GM19397 (cell line): ENCODE results near the gene TTC6.

Source experiments
- ATAC-seq: cut with Tn5 transposase; IDR thresholded peaks from one replicate; pipeline ENCODE4 v1.9.1; 2021; ENCODE audit warnings: mild to moderate bottlenecking, moderate library complexity; ENCODE audit not compliant: unreplicated experiment

The TTC6 gene

GRCh38 chr14:37584211-37585100 lies 11.0 kb upstream of the TTC6 start:
- no peak for ATAC-seq

GRCh38 chr14:37585101-37585511 lies 10.3 kb upstream of the TTC6 start:
- no peak for ATAC-seq

DNA sequence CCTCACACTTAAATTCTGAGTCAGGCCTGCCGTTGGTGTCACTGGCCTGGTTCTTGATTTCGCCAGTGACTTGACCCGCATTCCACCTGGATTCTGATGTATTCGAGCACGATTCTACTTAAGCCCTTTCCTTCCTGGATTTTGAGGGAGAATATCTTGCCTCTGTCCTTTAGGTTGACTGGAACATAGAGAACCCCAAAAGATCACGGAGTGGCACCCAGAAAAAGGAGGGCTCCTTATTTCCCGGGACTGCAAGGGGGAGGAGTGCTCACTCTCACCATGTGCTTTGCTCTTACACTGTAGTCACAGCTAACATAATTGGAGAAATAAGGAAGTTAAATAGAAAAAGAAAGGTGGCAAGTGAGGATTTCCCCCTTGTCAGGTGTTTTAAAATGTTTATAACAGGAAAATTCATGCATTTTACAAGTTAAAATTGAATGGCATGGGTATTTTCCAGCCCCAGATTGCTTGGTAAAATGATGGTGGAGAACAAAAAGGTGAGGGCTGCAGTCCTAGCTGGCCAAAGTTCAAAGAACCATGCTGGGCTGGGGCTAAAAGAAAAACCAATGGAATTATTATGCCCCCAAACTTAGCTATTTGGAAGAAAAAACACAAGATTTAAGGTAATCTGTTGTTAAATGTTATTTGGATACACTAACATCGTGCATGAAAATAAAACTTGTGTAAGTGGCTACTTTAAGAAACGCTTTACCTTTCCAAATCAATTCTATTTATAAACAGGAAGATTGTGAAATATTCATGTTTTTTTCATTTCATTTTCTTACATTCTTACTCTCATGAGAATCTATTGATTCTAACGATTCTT lies 9.2 kb upstream of the TTC6 start:
- ATAC-seq: no peak

DNA sequence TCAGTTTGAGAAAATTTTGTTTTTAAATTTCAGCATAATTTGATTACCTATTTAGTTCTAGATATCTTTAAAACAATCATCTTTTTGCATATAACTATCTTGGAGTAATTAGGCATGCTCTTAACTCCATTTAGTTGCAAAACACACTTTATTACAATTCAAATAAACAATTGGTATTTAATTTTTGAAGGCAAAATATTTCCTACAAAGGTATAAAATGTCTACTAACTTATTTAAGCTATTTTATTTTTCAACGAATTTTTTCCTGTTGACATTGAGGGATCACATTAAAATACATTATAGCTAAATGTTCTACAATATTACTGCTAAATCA lies 8.7 kb upstream of the TTC6 start:
- no peak for ATAC-seq

- no peak for ATAC-seq
Measured at GRCh38 chr14:37587131-37587803, 8.2 kb upstream of the TTC6 start.

DNA sequence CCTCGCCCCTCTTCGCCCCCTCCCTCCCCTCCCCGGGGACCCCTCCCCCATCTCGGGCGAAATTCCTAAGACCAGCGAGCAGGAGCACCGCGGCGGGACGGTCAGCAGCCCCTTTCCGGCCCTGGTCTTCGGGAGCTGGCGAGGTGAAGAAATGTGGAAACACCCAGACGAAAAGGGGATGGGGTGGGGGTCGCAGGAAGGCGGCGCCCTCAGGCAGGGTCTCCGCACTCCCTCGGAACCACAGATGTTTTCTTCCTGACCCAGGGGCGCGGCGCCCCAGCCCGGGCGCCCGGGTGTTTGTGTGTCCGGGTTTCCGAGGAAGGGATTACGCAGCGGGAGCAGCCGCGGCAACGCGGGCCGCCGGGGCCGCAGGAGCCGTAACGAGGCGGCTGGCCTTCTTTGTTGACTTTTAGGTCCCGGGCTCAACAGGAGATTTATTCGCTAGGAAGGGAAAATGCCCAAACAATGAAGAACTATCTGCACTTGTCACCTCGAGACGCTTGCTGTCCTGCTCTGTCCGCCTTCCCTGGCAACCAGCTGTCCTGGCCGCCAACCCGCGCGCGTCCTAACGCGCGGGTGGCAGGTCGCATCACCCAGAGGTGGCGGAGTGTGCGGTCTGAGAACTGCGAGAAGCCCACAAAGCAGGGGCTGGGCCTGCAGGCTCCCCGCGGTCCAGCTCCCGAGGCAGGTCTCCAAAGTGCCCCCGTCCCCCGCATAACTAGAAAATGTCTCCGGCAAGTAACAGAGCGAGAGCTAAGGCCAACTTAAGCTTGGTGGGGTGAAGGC lies 7.4 kb upstream of the TTC6 start:
- ATAC-seq: no peak

DNA sequence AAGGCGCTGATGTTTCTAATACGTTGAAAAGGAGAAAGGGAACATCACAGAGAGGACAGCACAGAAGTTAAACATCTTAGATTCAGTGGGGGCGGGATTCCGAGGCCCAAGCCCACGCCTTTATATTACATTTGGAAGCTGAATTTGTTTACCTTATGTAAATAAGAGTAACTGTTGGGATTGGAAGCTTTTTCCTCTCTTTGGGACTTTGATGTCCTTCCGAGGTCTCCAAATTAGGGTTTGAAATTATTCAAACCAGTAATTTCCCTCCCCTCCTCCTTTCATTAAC lies 6.8 kb upstream of the TTC6 start:
- ATAC-seq: no peak

GRCh38 chr14:37588956-37589714 lies 6.3 kb upstream of the TTC6 start:
- no peak for ATAC-seq

GRCh38 chr14:37589715-37590427 lies 5.6 kb upstream of the TTC6 start:
- ATAC-seq: no peak

GRCh38 chr14:37590428-37591139 lies 4.8 kb upstream of the TTC6 start:
- no peak for ATAC-seq

GRCh38 chr14:37591311-37591940 lies 4.0 kb upstream of the TTC6 start:
- ATAC-seq: no peak

DNA sequence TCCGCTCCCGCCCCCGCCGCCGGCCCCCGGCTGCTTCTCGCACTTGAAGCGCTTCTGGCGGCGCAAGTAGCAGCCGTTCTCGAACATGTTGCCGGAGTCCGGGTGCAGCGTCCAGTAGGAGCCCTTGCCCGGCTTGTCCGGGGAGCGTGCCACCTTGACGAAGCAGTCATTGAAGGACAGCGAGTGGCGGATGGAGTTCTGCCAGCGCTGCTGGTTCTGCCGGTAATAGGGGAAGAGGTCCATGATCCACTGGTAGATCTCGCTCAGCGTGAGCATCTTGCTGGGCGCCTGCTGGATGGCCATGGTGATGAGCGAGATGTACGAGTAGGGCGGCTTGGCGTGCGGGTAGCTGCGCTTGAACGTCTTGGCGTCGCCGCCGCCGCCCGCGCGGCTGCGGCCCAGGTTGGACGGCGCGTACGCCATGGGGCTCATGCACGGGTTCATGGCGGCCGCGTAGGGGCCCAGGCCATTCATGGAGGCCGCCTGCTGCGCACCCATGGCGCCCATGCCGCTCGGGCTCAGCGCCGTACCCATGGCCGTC lies 3.4 kb upstream of the TTC6 start:
- no peak for ATAC-seq

GRCh38 chr14:37592482-37593408 lies 2.7 kb upstream of the TTC6 start:
- no peak for ATAC-seq

DNA sequence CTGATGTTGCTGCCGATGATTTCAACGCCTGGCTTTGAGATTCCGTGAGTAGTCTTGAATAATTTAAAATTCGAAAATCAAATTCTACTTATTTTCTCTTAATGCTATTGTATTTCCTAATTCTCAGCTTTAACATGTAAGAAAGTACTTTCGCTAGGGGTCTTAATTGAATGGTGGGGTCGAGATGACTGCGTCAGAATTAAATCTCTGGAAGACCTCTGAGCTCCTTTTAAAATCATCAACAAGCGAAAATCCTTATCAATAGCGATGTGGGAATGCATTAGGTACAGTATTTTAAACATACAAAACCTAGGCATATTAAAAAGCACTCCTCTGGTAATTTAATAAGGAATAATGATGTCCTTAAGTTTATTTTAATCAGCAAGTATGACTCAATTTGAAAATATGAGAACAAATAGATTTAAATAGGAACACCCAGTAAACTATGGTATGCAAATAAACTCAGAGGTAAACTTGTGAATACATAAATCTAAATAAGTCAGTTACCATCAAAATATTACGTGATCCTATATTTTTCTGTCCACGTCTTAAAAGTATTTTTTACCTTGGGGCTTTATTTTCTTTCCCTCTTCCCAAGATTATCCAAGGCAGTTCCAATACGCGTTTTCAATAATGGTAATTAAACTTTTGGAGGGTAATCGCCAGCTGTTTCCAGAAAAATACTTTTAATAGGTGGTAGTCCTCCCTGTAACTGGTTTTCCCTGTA lies 1.8 kb upstream of the TTC6 start:
- no peak for ATAC-seq

- ATAC-seq: no peak
Measured at GRCh38 chr14:37594238-37594970, 1.0 kb upstream of the TTC6 start.
